ENCODE data around the gene RGS7BP. TPM values are rescaled to one million over a fixed set of nuclear protein-coding genes. Genes with fewer than 3 reads are reported as not detected.
"Not testable (repeated sequence)": the region's sequence is repeated elsewhere in the genome, so short reads cannot be mapped to it uniquely, and the experiment has no call there.

The RGS7BP gene
- total RNA-seq, 2 donors from 2014 or later, result 3.7 to 7.3 TPM

- H3K4me1 ChIP-seq (replicated peaks), result no peaks in the 10 kb centered on the region
- H3K9me3 ChIP-seq, result no peaks in the 10 kb centered on the region
- TF ChIP-seq CTCF (IDR thresholded peaks at IDR 0.05) (no peak), POLR2AphosphoS5 (IDR thresholded peaks at IDR 0.05) (no peak), POLR2A (IDR thresholded peaks at IDR 0.05) (no peak)
- H3K27me3 ChIP-seq (replicated peaks; ENCODE audit: insufficient read depth), result no peaks in the 10 kb centered on the region
- H3K36me3 ChIP-seq, result no peaks in the 10 kb centered on the region
- no peak for DNase-seq (ENCODE audit: low spot score)
- WGBS, result 83% methylated on average over 2 of the region's 2 CpGs
- no peak overlapping the region for H3K27ac ChIP-seq
- intact Hi-C loops (cut with DNase I), result no loop called here
- H3K4me3 ChIP-seq, result no peak overlapping the region
Measured at GRCh38 chr5:64532657-64533056, 26.8 kb downstream of the RGS7BP start.

GRCh38 chr5:64534033-64534432 lies 28.2 kb downstream of the RGS7BP start:
- Histone ChIP-seq H3K27ac (no peak overlapping the region), H3K36me3 (no peaks in the 10 kb centered on the region), H3K4me1 (replicated peaks) (no peaks in the 10 kb centered on the region), H3K4me3 (no peak overlapping the region), H3K27me3 (replicated peaks; ENCODE audit: insufficient read depth) (no peaks in the 10 kb centered on the region), H3K9me3 (no peaks in the 10 kb centered on the region)
- no peak for TF ChIP-seq POLR2AphosphoS5 (IDR thresholded peaks at IDR 0.05)
- TF ChIP-seq CTCF (IDR thresholded peaks at IDR 0.05), result no peak
- no peak for TF ChIP-seq POLR2A (IDR thresholded peaks at IDR 0.05)
- no peak for DNase-seq (ENCODE audit: low spot score)
- intact Hi-C loops (cut with DNase I), result no loop called here
- WGBS, result 55% methylated on average over 3 of the region's 3 CpGs

GRCh38 chr5:64557911-64558310 lies 52.1 kb downstream of the RGS7BP start:
- H3K9me3 ChIP-seq, result no peaks in the 10 kb centered on the region
- no peaks in the 10 kb centered on the region for H3K4me1 ChIP-seq (replicated peaks)
- DNase-seq (ENCODE audit: low spot score), result no peak
- 60% methylated on average over 2 of the region's 2 CpGs for WGBS
- no peaks in the 10 kb centered on the region for H3K27me3 ChIP-seq (replicated peaks; ENCODE audit: insufficient read depth)
- H3K4me3 ChIP-seq, result no peak overlapping the region
- H3K27ac ChIP-seq, result no peak overlapping the region
- H3K36me3 ChIP-seq, result no peaks in the 10 kb centered on the region
- intact Hi-C loops (cut with DNase I), result loop anchor here (5.0 kb wide), 1 partner anchor 34 kb away; no protein-coding TSS in a partner anchor
- TF ChIP-seq CTCF (IDR thresholded peaks at IDR 0.05) (no peak), POLR2AphosphoS5 (IDR thresholded peaks at IDR 0.05) (no peak), POLR2A (IDR thresholded peaks at IDR 0.05) (no peak)

GRCh38 chr5:64558641-64559040 lies 52.8 kb downstream of the RGS7BP start:
- H3K27me3 ChIP-seq (replicated peaks; ENCODE audit: insufficient read depth); H3K27ac ChIP-seq; H3K4me1 ChIP-seq (replicated peaks); H3K9me3 ChIP-seq; H3K4me3 ChIP-seq; H3K36me3 ChIP-seq; DNase-seq (ENCODE audit: low spot score): not testable (repeated sequence)
- WGBS, result 70% methylated on average over 4 of the region's 4 CpGs
- intact Hi-C loops (cut with DNase I), result loop anchor here (5.0 kb wide), 1 partner anchor 34 kb away; no protein-coding TSS in a partner anchor

GRCh38 chr5:64566310-64566916 lies 60.6 kb downstream of the RGS7BP start:
- no peaks in the 10 kb centered on the region for H3K4me1 ChIP-seq (replicated peaks)
- H3K4me3 ChIP-seq, result no peak overlapping the region
- TF ChIP-seq POLR2AphosphoS5 (IDR thresholded peaks at IDR 0.05) (no peak), CTCF (IDR thresholded peaks at IDR 0.05) (no peak), POLR2A (IDR thresholded peaks at IDR 0.05) (no peak)
- intact Hi-C loops (cut with DNase I), result no loop called here
- DNase-seq (ENCODE audit: low spot score), result no peak
- H3K36me3 ChIP-seq, result no peaks in the 10 kb centered on the region
- H3K9me3 ChIP-seq, result no peaks in the 10 kb centered on the region
- H3K27me3 ChIP-seq (replicated peaks; ENCODE audit: insufficient read depth), result no peaks in the 10 kb centered on the region
- H3K27ac ChIP-seq, result no peak overlapping the region
- WGBS, result 37% methylated on average over 3 of the region's 3 CpGs
